Stimulated activated CD4-positive, alpha-beta T cell treated with anti-CD3 and anti-CD28 coated beads, Interleukin-2, amount 100 ng/mL, for 4 hours (primary cell): ENCODE data around the gene FMO2.

Experiments
- DNase-seq: peaks from one replicate; pipeline ENCODE4 v3.0.0-alpha.2; 2020; ENCODE audit warnings: low read depth

FMO2 gene, protein sequence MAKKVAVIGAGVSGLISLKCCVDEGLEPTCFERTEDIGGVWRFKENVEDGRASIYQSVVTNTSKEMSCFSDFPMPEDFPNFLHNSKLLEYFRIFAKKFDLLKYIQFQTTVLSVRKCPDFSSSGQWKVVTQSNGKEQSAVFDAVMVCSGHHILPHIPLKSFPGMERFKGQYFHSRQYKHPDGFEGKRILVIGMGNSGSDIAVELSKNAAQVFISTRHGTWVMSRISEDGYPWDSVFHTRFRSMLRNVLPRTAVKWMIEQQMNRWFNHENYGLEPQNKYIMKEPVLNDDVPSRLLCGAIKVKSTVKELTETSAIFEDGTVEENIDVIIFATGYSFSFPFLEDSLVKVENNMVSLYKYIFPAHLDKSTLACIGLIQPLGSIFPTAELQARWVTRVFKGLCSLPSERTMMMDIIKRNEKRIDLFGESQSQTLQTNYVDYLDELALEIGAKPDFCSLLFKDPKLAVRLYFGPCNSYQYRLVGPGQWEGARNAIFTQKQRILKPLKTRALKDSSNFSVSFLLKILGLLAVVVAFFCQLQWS

DNA sequence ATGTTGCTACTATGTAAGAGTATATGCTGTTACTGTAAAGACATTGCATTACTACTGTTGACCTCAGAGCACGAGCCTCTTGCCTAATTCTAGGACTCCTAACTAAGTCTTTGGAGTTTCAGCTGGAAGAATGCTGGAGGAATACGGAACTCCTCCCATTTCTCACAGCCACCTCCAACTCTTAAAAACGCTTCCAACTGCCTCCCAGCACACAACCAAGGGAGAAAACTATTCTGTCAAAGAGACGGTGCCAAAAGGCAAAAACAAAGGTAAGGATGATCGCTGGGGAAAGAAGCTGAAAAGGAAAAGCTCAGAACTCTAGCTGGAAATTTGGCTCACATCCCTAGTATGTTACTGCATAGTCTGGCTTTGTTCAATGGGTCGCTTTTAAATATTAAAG, at the start of gene FMO2:
Gene FMO2 (plus strand): TSS at position 210 of the 400 bp plus-strand sequence. CDS start 414 bp downstream, outside the sequence.
- no peak for DNase-seq

DNA sequence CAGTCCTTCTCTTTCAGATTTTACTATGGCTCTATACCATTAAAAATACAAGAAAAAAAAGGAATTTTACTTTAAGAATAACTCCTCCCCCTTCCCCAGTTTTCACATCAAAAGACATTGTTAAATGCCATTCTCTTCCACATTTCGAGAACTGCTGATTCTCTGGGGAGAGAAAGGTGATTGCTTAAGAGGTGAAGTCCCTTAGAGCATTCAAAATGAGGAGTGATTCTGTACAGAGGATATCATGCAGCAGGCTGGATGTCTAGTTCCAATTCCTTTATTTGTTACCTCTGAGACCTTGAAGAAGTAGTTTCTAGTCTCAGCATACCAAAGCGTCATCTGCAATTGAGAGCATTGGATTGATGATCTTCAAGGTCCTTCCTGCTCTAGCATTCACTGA, 47.5 kb upstream of the FMO2 start:
- DNase-seq: no peak

DNA sequence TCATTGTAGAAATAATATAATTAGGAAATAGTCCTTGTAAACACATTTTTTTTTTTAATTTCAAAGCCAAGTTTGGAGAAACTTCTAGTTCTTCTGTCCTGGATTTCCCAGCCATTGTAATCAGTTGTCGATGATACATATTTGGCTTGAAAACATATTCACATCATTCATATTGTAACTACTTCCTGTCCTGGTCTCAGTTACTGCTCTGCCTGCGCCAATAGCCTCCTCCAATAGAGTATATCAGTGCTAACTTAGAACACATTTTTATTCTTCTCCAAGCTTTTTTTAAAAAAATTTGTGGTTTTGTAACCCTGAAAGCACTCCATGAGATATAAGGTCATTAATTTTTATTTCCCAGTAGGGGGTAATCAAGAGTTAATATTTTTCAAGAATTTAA, 46.1 kb upstream of the FMO2 start:
- no peak for DNase-seq

DNA sequence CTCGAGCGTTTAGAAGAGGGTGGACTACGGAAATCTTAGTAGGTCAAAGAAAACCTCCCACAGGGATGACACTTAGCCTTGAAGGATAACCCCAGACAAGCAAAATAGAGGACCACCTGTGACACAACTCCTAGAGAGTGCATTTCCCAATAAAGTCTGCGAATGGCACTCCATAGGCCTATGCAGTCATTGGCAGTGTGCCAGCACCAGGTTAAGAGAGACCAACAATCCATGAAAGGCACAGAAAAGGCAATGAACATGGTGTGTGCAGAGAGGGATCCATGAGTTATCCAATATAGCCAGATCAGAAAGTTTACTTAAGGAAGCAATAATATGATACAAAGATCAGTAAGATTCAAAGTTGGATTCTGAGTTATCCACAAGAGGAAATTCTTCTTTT, 45.2 kb upstream of the FMO2 start:
- DNase-seq: no peak

DNA sequence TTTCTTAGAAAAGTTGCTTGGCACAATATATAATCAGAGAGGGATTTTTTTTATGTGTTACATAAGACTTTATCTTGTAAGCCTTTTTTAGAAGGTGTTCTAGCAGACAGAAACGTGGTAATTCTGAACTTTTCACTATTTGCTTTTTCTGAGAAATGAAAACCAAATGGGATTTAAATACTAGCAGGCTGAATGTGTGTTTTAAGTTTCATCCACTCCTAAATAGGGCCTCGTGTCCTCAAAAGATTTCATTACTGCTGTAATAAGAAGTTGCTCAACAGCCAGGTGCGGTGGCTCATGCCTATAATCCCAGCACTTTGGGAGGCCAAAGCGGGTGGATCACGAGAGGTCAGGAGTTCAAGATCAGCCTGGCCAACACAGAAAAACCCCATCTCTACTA, 44.7 kb upstream of the FMO2 start:
- no peak for DNase-seq

DNA sequence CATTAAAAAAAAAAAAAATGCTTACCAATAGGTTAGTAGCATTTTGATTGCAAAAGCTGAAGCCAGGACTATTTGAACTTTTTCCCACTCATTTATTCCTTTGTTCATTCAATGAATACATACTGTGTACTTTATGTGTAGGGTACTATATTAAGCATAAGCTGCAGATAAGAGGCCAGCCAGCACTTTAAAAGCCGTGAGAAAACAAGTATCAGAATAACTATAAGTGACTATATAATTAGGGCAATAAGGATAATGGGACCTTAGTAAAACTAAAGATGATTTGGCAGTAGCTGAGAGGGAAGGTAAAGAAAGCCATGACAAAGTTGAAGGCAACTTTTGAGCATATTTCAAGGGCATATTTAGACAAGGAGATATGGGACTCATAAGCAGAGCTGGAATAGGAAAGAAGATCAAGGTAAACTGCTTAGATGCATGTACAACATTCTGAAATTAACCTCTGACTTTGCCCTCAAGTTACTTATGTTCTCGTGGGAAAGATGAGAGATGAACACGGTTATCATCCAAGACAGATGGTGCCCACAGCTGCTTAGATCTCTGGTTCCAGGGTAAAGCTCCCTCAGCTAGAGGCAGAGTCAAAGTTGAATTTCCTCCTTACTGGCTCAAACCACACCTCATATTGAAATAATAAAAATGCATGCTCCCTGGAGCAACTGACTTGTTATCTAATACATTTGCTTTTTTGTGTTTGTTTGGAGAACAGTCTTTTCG, 44.0 kb upstream of the FMO2 start:
- DNase-seq: no peak

DNA sequence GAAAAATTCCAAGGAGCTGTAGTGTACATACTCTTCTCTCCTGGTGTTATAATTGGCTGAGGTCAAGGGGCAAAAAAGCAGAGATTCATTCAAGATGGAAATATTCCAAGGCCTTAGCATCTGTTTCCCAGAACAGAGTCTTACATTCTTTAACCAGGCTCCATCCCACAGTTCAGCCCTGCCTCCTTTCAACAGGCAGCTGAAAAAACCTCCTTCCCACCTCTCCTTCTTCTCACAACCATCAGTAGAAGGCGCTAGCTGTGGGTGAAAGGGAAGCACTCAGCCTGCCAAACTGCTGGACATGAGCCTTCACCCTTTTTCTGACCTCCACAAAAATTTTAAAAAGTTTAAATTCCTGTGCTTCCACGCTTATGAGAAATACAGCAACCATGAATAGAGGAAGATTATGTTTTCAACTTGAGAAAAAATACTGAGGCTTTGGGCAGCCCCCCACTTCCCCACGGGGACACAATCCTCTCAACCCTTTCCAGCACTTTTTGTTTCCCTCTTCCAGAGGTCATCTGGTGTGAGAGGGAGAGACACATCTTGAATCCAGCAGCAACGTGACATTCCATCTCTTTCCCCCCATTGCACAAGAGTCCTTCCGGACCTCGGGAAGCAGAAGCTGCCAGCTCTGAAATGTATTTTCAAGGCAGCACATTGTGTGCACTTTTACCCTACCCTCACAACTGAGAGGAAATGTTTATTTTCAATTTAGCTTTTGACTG, 43.2 kb upstream of the FMO2 start:
- no peak for DNase-seq

DNA sequence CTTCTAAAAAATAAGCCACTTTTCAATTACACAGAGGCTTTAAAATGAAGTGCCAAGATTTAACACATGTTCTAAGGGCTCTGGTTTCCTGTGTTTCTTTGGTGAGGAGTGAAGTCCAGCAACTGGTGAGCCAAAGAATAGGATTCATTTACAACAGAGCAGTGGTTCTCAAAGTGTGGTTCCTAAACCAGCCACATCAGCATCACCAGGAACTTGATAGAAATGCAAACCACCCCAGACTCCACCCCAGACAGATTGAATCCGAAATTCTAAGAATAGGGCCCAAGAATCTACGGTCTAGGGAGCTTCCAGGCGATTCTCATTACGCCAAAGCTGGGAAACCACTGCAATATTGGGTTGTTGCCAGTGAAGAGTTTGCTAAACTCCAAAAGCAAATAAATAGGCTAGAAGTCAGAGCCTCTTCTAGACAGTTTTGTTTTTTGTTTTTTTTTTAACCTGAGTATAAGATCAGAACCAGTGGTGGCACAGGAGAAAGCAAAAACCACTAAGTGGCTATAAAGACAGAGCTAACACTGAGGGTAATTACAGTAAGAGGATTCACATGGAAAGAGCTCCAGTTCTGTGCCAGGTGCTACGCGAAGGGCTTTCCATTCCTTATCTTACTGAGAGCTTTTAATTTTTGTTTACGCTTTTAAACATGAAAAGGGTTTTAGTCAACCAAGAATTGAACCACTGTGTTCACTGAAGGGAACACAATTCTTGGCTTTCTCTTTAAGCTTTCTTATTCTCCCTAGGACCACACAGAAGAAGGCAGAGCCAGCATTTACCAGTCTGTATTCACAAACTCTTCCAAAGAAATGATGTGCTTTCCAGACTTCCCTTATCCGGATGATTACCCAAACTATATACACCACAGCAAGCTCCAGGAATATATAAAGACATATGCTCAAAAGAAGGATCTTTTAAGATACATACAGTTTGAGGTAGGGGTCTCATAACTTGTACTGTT, 42.4 kb upstream of the FMO2 start:
- no peak for DNase-seq

DNA sequence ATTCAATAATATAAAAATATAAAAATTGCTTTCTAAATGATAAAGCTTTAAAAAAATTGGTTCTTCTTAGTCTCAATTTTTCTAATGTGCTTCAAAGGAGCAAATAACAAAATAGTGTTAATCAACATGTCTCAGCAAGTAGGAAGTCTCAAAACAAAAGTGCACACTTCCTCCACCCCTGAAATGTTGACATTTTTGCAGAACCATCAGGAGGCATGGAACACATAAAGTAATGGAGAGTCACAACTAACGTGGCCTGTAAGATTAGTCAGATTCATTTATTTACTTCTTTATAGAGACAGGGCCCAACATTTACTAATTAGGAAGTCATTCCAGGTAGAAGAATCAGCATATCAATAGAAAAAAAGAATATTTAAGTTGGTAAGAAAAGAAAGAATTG, 34.9 kb upstream of the FMO2 start:
- DNase-seq: no peak

DNA sequence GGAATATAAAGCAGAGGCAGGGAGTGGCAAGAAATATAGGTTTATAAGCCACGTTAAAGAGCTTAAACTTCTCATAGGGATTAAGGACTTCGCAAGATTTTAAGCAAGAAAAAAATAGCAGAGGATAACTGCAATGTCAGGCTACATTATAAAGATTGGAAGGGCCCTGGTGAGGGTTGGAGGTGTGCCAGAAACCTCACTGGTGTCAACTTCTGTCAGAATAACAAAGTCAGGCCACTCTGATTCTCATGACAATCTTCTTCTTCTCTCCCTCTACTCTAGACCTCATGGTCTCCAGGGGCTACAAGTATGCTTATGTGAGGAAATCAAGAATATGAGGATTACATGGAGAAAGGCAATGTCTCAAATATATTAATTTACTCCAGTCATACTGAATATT, 32.6 kb upstream of the FMO2 start:
- no peak for DNase-seq

DNA sequence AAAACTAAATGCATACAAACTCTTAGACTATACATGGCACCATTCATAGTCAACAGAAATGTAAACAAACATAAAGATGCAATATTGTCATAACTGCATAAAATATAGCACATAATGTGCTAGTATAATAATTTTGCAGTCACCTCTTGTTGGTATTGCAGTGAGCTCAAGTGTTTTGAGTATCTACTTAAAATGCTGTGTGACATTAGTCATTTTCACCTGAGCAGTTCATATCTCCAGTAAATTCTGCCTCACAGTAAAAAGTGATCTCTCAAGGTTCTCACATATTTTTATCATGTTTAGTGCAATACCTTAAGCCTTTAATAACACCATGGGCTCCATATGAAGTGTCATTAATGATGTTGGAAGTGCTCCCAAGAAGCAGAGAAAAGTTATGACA, 29.6 kb upstream of the FMO2 start:
- no peak for DNase-seq

DNA sequence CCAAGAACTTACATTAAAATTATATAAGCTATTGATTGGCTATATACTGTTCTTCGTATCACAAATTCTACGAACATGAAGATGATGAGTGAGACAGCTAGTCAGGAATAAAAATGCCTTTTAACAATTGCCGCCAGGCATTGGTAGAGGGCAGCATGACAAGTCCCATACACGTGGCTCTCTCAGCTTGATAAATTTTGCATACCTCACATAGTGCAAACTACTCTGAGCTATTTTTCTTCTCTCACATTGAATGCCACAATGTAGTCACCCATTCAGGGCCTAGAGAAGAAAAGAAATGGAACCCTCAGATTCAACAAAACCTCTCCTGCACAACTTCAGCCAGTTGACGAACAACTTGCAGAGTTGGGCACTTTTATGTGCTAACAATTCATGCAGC, 27.0 kb upstream of the FMO2 start:
- DNase-seq: no peak

DNA sequence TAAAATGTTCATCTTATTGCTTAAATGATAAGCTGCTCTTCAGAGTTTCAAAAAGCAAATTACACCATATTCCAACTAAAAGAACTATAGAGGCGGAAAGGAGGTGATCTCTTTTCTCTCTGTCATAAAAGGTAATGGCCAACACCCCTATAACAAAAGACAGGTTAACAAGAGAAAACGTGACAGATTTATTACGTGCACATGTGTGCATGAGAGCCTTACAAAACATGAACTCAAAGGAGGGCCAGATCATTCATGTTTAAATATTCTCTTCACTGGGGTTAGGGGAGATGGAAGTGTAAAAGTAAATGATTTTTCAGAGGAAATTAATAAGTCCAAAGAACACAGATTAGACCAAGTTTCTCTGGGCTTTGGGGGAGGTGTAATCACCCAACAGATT, 26.5 kb upstream of the FMO2 start:
- no peak for DNase-seq

DNA sequence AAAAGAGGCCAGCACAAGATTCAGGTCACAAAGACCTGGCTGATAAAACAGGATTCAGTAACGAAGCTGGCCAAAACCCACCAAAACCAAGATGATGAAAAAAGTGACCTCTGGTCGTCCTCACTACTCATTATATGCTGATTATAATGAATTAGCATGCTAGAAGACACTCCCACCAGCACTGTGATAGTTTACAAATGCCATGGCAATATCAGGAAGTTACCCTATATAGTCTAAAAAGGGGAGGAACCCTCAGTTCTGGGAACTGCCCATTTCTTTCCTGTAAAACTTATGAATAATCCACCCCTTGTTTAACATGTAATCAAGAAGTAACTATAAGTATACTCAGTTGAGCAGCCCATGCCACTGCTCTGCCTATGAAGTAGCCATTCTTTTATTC, 26.0 kb upstream of the FMO2 start:
- no peak for DNase-seq

DNA sequence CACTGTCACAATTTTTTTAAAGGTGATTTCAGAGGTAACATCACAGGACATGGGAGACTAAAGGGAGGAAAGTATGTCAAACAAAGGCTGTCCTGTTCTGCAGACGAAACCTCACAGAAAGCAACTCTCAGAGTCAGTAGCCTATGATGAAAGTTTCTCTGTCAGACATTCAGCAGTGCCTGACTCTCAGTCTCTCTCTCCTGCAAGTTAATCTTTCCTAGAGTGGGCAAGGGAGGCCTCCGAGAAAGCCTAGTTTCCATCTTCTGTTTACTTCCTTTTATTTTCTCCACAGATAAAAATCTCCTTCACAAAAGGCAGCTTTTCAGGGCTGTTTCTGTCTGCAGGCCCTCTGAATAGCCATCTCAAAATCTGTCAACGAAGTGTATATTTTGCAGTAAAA, 24.9 kb upstream of the FMO2 start:
- DNase-seq: no peak

DNA sequence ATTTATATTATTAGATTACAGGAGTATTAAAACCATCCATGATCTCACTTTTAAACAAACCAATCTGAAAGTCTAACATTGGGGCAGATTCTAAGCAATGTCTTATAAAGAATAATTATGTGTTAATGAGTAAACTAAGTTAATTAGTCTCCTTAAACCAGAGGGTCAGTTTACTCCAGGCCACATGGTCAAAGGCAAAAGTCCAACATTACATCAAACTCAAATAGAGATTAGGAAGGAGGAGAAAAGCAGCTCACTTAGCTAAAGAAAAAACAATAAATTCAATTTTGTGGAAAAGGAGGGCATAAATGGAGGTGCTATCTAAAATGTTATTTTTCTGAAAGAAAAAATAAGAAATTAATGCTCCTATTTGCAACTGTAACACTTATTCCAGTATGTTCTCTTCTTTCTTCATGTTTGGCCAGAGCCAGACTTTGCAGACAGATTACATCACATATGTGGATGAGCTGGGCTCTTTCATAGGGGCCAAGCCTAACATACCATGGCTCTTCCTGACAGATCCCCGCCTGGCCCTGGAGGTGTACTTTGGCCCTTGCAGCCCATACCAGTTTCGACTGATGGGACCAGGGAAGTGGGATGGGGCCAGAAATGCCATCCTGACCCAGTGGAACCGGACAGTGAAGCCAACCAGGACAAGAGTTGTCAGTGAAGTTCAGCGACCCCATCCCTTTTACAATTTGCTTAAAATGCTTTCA, 24.3 kb upstream of the FMO2 start:
- DNase-seq: no peak

DNA sequence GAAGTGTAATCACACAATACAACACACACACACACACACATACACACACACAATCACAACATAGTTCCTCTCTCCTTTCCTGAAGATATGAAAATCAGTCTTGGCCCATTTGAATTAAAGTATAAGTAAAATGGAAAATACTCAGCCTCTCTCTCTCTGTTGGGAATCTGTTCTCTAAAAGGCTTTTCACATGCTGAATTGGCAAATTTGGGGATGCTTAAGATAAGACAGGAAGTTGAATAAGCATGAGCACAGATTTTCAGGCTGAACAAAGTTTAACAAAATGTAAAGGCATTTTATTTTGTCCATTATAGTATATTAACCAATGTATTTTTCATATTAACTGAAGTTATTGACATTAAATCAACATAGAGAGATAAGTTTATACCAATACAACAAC, 23.7 kb upstream of the FMO2 start:
- no peak for DNase-seq

DNA sequence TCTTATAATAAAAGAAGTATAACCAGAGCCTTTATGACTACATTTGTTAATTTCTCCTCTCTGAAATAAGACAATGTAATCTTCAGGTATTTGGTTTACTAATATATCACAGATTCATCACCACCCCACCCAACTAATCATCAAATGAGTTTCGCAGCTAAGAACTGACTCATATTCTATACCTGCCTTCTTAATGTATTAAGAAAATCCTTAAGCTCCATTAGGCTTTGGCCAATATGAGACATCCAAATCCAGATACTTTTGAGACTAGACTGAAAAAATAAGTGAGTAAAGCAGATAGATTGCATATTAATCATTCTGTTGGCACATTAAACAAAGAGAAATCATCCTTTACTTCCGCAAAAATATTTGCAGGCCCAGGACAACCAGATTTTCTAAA, 18.7 kb upstream of the FMO2 start:
- no peak for DNase-seq

DNA sequence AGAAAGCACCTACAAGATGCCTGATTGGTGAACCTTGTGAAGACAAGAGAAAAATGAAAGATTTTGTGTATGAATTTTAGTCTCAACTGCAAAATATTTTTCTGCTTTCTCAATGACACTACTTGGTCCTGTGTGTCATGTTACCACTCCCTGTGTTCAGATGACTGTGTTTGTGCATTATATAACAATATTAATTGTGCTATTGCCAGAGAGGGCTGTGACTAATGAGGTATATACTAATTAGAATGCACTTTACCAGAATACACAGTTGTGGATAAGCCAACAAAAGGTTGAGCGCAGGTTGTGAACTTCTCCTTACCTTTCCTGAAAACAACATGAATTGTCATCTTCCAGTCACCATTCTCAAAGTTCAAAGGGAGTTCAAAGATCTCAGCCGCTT, 17.3 kb upstream of the FMO2 start:
- no peak for DNase-seq

DNA sequence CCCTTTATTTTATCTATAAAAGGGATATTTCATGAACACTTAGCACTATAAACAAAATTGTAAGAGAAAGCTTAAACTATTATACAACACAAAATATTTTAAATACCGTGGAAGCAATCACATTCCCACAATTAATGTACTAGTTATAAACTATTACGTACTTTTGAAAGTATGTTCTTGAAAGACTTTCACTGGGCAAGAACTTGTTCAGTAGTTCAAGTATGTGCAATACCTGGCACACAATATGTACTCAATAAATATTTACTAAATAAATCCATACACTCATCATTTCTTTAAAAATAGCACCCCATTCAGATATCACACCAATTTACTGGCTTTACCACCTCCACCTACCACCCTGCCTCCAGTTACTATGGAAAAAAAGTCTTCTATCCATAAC, 12.6 kb upstream of the FMO2 start:
- DNase-seq: no peak

DNA sequence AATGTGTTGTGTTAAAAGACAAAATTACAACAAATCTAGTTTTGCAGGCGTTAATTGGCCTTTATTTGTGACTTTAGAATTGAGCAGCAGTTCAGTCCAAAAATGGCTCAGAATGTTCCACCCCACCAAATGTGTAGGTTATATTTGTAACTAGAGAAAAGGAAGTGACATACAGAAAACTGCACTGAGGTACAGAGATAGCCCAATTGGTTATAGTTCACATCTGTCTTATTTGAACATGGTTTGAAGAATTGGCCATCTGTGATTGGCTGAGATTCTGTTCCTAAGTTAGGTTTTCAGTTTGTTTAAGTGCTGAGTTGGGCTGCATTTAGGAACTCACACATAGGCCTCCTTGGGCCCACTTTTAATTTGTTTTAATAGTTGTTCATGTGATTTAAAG, 12.0 kb upstream of the FMO2 start:
- no peak for DNase-seq
